Fibroblast of mammary gland (primary cell): Measurements from ENCODE around the gene PAK6.

Experiments used
- DNase-seq: peaks from one replicate; pipeline ENCODE4 v3.0.0-alpha.2; 2010; ENCODE audit warnings: low read depth
- H3K4me3 ChIP-seq: 2 replicates; pipeline ENCODE4 v1.5.1; 2011; ENCODE audit warnings: low read depth, mild to moderate bottlenecking, low read length, moderate library complexity; ENCODE audit not compliant: control insufficient read depth
- CTCF ChIP-seq: conservative IDR thresholded peaks from 2 replicates; pipeline ENCODE4 v1.5.1; 2011; ENCODE audit warnings: low read depth, low read length, inconsistent platforms; ENCODE audit not compliant: control insufficient read depth, insufficient read depth

The PAK6 gene

GRCh38 chr15:40307421-40308211 lies 68.8 kb downstream of the PAK6 start, which contains the start of gene PLCB2:
TSS of gene PLCB2 (minus strand) at chr15:40307935. CDS start at chr15:40307672, 263 bp downstream.
- DNase-seq: no peak
- H3K4me3 ChIP-seq: no peak within 1 kb of the TSS
- TF ChIP-seq CTCF: no peak

- TF ChIP-seq CTCF: no peak
- no peak overlapping the region for H3K4me3 ChIP-seq
- DNase-seq: no peak
Observed at GRCh38 chr15:40309344-40309862, 70.5 kb downstream of the PAK6 start.

GRCh38 chr15:40310001-40310959 lies 71.4 kb downstream of the PAK6 start:
- TF ChIP-seq CTCF: peak; percentile 73
- H3K4me3 ChIP-seq: no peak overlapping the region
- DNase-seq: peak; percentile 30

GRCh38 chr15:40310993-40311392 lies 72.1 kb downstream of the PAK6 start:
- no peak overlapping the region for H3K4me3 ChIP-seq
- no peak for TF ChIP-seq CTCF
- DNase-seq: no peak

- H3K4me3 ChIP-seq: no peak overlapping the region
- no peak for TF ChIP-seq CTCF
- no peak for DNase-seq
Observed at GRCh38 chr15:40312370-40313158, 73.7 kb downstream of the PAK6 start.
